GM19351 (cell line): Measurements from ENCODE around the gene TRAM2.
A peak's percentile ranks its signal among the peaks of the same experiment; 100 is the strongest.

ENCODE experiments used
- ATAC-seq: cut with Tn5 transposase; IDR thresholded peaks from one replicate; pipeline ENCODE4 v1.9.1; 2021; ENCODE audit warnings: mild to moderate bottlenecking, moderate library complexity; ENCODE audit not compliant: unreplicated experiment

Gene TRAM2

GRCh38 chr6:52571099-52571755 is 5.6 kb downstream of the TRAM2 start:
- no peak for ATAC-seq

- no peak for ATAC-seq
These were observed 6.6 kb downstream of the TRAM2 start for GRCh38 chr6:52570291-52570700.

- no peak for ATAC-seq
These were observed 8.5 kb downstream of the TRAM2 start for GRCh38 chr6:52568320-52568719.

- ATAC-seq: no peak
These were observed 10.0 kb downstream of the TRAM2 start for GRCh38 chr6:52566853-52567279.

GRCh38 chr6:52566201-52566600 is 10.7 kb downstream of the TRAM2 start:
- ATAC-seq: peak; percentile 66

GRCh38 chr6:52564856-52565255 is 12.0 kb downstream of the TRAM2 start:
- no peak for ATAC-seq

GRCh38 chr6:52562911-52563310 is 13.9 kb downstream of the TRAM2 start:
- no peak for ATAC-seq

GRCh38 chr6:52560462-52560861 is 16.4 kb downstream of the TRAM2 start:
- ATAC-seq: no peak

- no peak for ATAC-seq
These were observed 18.4 kb downstream of the TRAM2 start for GRCh38 chr6:52558266-52559000.

GRCh38 chr6:52557389-52558265 is 19.2 kb downstream of the TRAM2 start:
- ATAC-seq: no peak

- ATAC-seq: no peak
These were observed 21.2 kb downstream of the TRAM2 start for GRCh38 chr6:52555518-52556233.

- no peak for ATAC-seq
These were observed 22.1 kb downstream of the TRAM2 start for GRCh38 chr6:52554684-52555280.

GRCh38 chr6:52553719-52554118 is 23.1 kb downstream of the TRAM2 start:
- no peak for ATAC-seq

GRCh38 chr6:52553158-52553557 is 23.7 kb downstream of the TRAM2 start:
- ATAC-seq: no peak

- ATAC-seq: peak; percentile 96
These were observed 24.6 kb downstream of the TRAM2 start for GRCh38 chr6:52552278-52552643.

GRCh38 chr6:52551483-52552277 is 25.2 kb downstream of the TRAM2 start:
- no peak for ATAC-seq

GRCh38 chr6:52550870-52551269 is 26.0 kb downstream of the TRAM2 start:
- ATAC-seq: no peak

GRCh38 chr6:52550014-52550575 is 26.8 kb downstream of the TRAM2 start:
- ATAC-seq: no peak

- no peak for ATAC-seq
These were observed 27.4 kb downstream of the TRAM2 start for GRCh38 chr6:52549428-52549827.
